ENCODE data around the gene GOLGB1.
A peak's percentile ranks its signal among the peaks of the same experiment; 100 is the strongest.

The GOLGB1 gene

GRCh38 chr3:121703973-121704372 lies 45.6 kb downstream of the GOLGB1 start:
- ChIA-PET CTCF (no interaction called here), POLR2A (no interaction called here)
- no peaks in the 10 kb centered on the region for H3K9me3 ChIP-seq (ENCODE audit: control insufficient read depth, insufficient read depth, low read depth, low read length)
- no peak overlapping the region for H3K27ac ChIP-seq (ENCODE audit: extremely low read depth, low read depth, low read length)
- no peaks in the 10 kb centered on the region for H3K4me1 ChIP-seq (ENCODE audit: control insufficient read depth, insufficient read depth, low read length)
- H3K36me3 ChIP-seq (ENCODE audit: control insufficient read depth in 2 of 2, insufficient read depth in 1 of 2, low read length in 2 of 2) = peaks cover 9 to 67% of the 10 kb centered on the region in 2 experiments
- TF ChIP-seq ZNF302 (tag by site-specific recombination; IDR thresholded peaks at IDR 0.05; ENCODE audit: low read depth) (no peak), MYNN (tag by site-specific recombination; IDR thresholded peaks at IDR 0.05; ENCODE audit: borderline replicate concordance) (no peak), ZNF133 (tag by site-specific recombination; IDR thresholded peaks at IDR 0.05) (peak; percentile 92), ZNF830 (tag by site-specific recombination; IDR thresholded peaks at IDR 0.05; ENCODE audit: low read depth) (no peak)
- H3K4me3 ChIP-seq (ENCODE audit: low read depth, low read length) = no peak overlapping the region

- POLR2A ChIA-PET = no interaction called here
- H3K36me3 ChIP-seq (ENCODE audit: control insufficient read depth in 2 of 2, insufficient read depth in 1 of 2, low read length in 2 of 2) = peaks cover 0 to 62% of the 10 kb centered on the region in 2 experiments; a peak in 2 of 3 replicates
- CTCF ChIA-PET = interaction anchor here (0.6 to 0.7 kb wide), 2 partner anchors 8 to 9 kb away, joined by 3 read pairs; no protein-coding TSS in a partner anchor
Observed at GRCh38 chr3:121698901-121699300, 50.6 kb downstream of the GOLGB1 start.

GRCh38 chr3:121698476-121698875 lies 51.1 kb downstream of the GOLGB1 start:
- ChIA-PET CTCF (interaction anchor here (0.7 kb wide), 1 partner anchor 8 kb away, joined by 3 read pairs; no protein-coding TSS in a partner anchor), POLR2A (interaction anchor here (0.6 kb wide), 1 partner anchor 16 kb away, joined by 6 read pairs; no protein-coding TSS in a partner anchor)
- H3K27ac ChIP-seq (ENCODE audit: extremely low read depth, low read depth, low read length) = no peak overlapping the region
- H3K4me3 ChIP-seq (ENCODE audit: low read depth, low read length) = no peak overlapping the region
- peaks cover 0 to 64% of the 10 kb centered on the region in 2 experiments; a peak in 2 of 3 replicates for H3K36me3 ChIP-seq (ENCODE audit: control insufficient read depth in 2 of 2, insufficient read depth in 1 of 2, low read length in 2 of 2)
- H3K9me3 ChIP-seq (ENCODE audit: control insufficient read depth, insufficient read depth, low read depth, low read length) = no peaks in the 10 kb centered on the region
- no peaks in the 10 kb centered on the region for H3K4me1 ChIP-seq (ENCODE audit: control insufficient read depth, insufficient read depth, low read length)
- TF ChIP-seq GFI1B (tag by site-specific recombination; IDR thresholded peaks at IDR 0.05) = no peak
- TF ChIP-seq GLI4 (tag by site-specific recombination; IDR thresholded peaks at IDR 0.05) = no peak
- TF ChIP-seq ZIC2 (tag by site-specific recombination; IDR thresholded peaks at IDR 0.05) = no peak
- no peak for TF ChIP-seq KLF17 (tag by site-specific recombination; IDR thresholded peaks at IDR 0.05)
- no peak for TF ChIP-seq ZNF248 (tag by site-specific recombination; IDR thresholded peaks at IDR 0.05)
- no peak for TF ChIP-seq TCF7L2 (IDR thresholded peaks at IDR 0.05; ENCODE audit: borderline replicate concordance, low read depth, low read length)
- no peak for TF ChIP-seq RBAK (tag by site-specific recombination; IDR thresholded peaks at IDR 0.05)
- no peak for TF ChIP-seq ZNF785 (tag by site-specific recombination; IDR thresholded peaks at IDR 0.05)
- no peak for TF ChIP-seq SP2 (tag by site-specific recombination; IDR thresholded peaks at IDR 0.05)
- TF ChIP-seq ZNF426 (tag by site-specific recombination; IDR thresholded peaks at IDR 0.05) = no peak
- TF ChIP-seq ZNF473 (tag by site-specific recombination; IDR thresholded peaks at IDR 0.05) = no peak
- no peak for TF ChIP-seq ZNF37A (tag by site-specific recombination; IDR thresholded peaks at IDR 0.05)
- no peak for TF ChIP-seq ZNF324 (tag by site-specific recombination; IDR thresholded peaks at IDR 0.05)
- TF ChIP-seq ZNF184 (tag by site-specific recombination; IDR thresholded peaks at IDR 0.05) = no peak
- no peak for TF ChIP-seq ZNF692 (tag by site-specific recombination; IDR thresholded peaks at IDR 0.05)
- no peak for TF ChIP-seq ZNF639 (tag by site-specific recombination; IDR thresholded peaks at IDR 0.05)
- no peak for TF ChIP-seq ZNF155 (tag by site-specific recombination; IDR thresholded peaks at IDR 0.05)

More at GRCh38 chr3:121698901-121699300, 50.6 kb downstream of the GOLGB1 start:
- Histone ChIP-seq H3K9me3 (ENCODE audit: control insufficient read depth, insufficient read depth, low read depth, low read length) (no peaks in the 10 kb centered on the region), H3K4me1 (ENCODE audit: control insufficient read depth, insufficient read depth, low read length) (no peaks in the 10 kb centered on the region), H3K27ac (ENCODE audit: extremely low read depth, low read depth, low read length) (no peak overlapping the region), H3K4me3 (ENCODE audit: low read depth, low read length) (no peak overlapping the region)
- TF ChIP-seq ZNF521 (tag by site-specific recombination; IDR thresholded peaks at IDR 0.05) = no peak
- TF ChIP-seq ZNF645 (tag by site-specific recombination; IDR thresholded peaks at IDR 0.05) = no peak
- no peak for TF ChIP-seq KLF1 (tag by site-specific recombination; IDR thresholded peaks at IDR 0.05)

Measured in HEK293 (cell line).